Endothelial cell of umbilical vein (primary cell): Measurements from ENCODE around the gene CSMD2. TPM values are rescaled to one million over a fixed set of nuclear protein-coding genes. Genes with fewer than 3 reads are reported as not detected.

Experiments used
- BruUV-seq: library from RNA; stranded (reverse); fragments of 400-500 nt; replicated peaks from 2 replicates; lab custom pipeline; 2021; lab: Mats Ljungman, UMichigan
- CTCF ChIA-PET: fragments of 300-600, 350-600 bp; sonication (Branson Sonifier 250); formaldehyde crosslinking; loops from one replicate; lab custom pipeline; 2021; ENCODE audit warnings: antibody characterized with exemption, inconsistent platforms; lab: Charles Lee
- POLR2A ChIA-PET: fragments of 300-600, 350-600 bp; sonication (Branson Sonifier 250); formaldehyde crosslinking; loops from one replicate; lab custom pipeline; 2021; ENCODE audit warnings: antibody characterized with exemption, inconsistent platforms; lab: Charles Lee
- DNase-seq: peaks from one replicate; pipeline ENCODE4 v3.0.0-alpha.2; 2011; ENCODE audit warnings: low read depth, low spot score
- FAIRE-seq: peaks from 2 replicates; lab custom pipeline; 2011; peaks lifted over from hg19 to GRCh38; lab: Jason Lieb, UNC
- H2AFZ ChIP-seq: 2 replicates; pipeline ENCODE4 v1.6.0; 2012; ENCODE audit warnings: low read depth, low read length, control low read depth, inconsistent platforms
- H3K27ac ChIP-seq: 2 replicates; pipeline ENCODE4 v1.5.1; 2011; ENCODE audit warnings: low read depth, mild to moderate bottlenecking, control low read depth, low read length, moderate library complexity; ENCODE audit not compliant: insufficient read depth
- H3K27me3 ChIP-seq, 2 experiments: 2 replicates each; pipeline versions ENCODE4 v1.6.0 to v1.6.1; 2011; ENCODE audit warnings: low read length in 2 of 2, mixed read lengths in 1 of 2; ENCODE audit not compliant: control insufficient read depth in 2 of 2, insufficient read depth in 2 of 2
- H3K36me3 ChIP-seq, 2 experiments: 2 replicates in 1 of 2; 3 replicates in 1 of 2; pipeline ENCODE4 v1.5.1; 2011; ENCODE audit warnings: low read length in 2 of 2, mild to moderate bottlenecking in 1 of 2, moderate library complexity in 1 of 2; ENCODE audit not compliant: control insufficient read depth in 2 of 2, insufficient read depth in 2 of 2; ENCODE audit errors: extremely low read depth in 1 of 2
- H3K4me1 ChIP-seq: 3 replicates; pipeline ENCODE4 v1.5.1; 2011; ENCODE audit warnings: mild to moderate bottlenecking, low read length; ENCODE audit not compliant: control insufficient read depth, insufficient read depth; ENCODE audit errors: extremely low read depth
- H3K4me2 ChIP-seq: 2 replicates; pipeline ENCODE4 v1.6.1; 2011; ENCODE audit warnings: low read length, control low read depth, mixed read lengths; ENCODE audit not compliant: insufficient read depth
- H3K4me3 ChIP-seq, 3 experiments: fragments of 200-600 bp in 1 of 3; sonication (generic), shearing (Covaris generic) in 1 of 3; replicated peaks in 1 of 3; 2 replicates each; pipeline ENCODE4 v1.5.1; 2011 to 2016; ENCODE audit warnings: control low read depth in 3 of 3, low read length in 3 of 3, mild to moderate bottlenecking in 2 of 3, inconsistent platforms in 1 of 3, low read depth in 1 of 3, moderate library complexity in 1 of 3; ENCODE audit not compliant: insufficient read depth in 1 of 3
- H3K79me2 ChIP-seq: 2 replicates; pipeline ENCODE4 v1.6.0; 2012; ENCODE audit warnings: low read length, inconsistent platforms; ENCODE audit not compliant: control insufficient read depth, insufficient read depth
- H3K9ac ChIP-seq: replicated peaks from 2 replicates; pipeline ENCODE3; 2011; ENCODE audit warnings: low read length, control low read depth; ENCODE audit not compliant: insufficient read depth; ENCODE audit errors: extremely low read depth
- H3K9me1 ChIP-seq: replicated peaks from 3 replicates; pipeline ENCODE4 v1.6.0; 2011; ENCODE audit warnings: mild to moderate bottlenecking, low read length; ENCODE audit not compliant: control insufficient read depth, insufficient read depth; ENCODE audit errors: extremely low read depth
- H3K9me3 ChIP-seq: replicated peaks from 2 replicates; pipeline ENCODE4 v1.5.1; 2012; ENCODE audit warnings: low read length, inconsistent platforms; ENCODE audit not compliant: control insufficient read depth, insufficient read depth
- H4K20me1 ChIP-seq: replicated peaks from 2 replicates; pipeline ENCODE3; 2011; ENCODE audit warnings: mild to moderate bottlenecking, low read length; ENCODE audit not compliant: control insufficient read depth, insufficient read depth; ENCODE audit errors: extremely low read depth
- EZH2 ChIP-seq: IDR thresholded peaks from 2 replicates; pipeline ENCODE4 v1.6.1; 2012; ENCODE audit warnings: borderline replicate concordance, low read depth, mild to moderate bottlenecking, moderate library complexity, low read length, inconsistent platforms; ENCODE audit not compliant: severe bottlenecking
- FOS ChIP-seq: IDR thresholded peaks from 2 replicates; pipeline ENCODE4 v1.6.1; 2011; ENCODE audit warnings: mild to moderate bottlenecking, low read length, moderate library complexity, borderline replicate concordance; ENCODE audit not compliant: insufficient read depth
- GATA2 ChIP-seq: IDR thresholded peaks from 2 replicates; pipeline ENCODE4 v1.7.0; 2011; ENCODE audit warnings: low read depth, mild to moderate bottlenecking, moderate library complexity, mixed read lengths, low read length; ENCODE audit not compliant: insufficient read length, insufficient read depth
- JUN ChIP-seq: IDR thresholded peaks from 2 replicates; pipeline ENCODE4 v1.6.1; 2011; ENCODE audit warnings: borderline replicate concordance, low read depth; ENCODE audit not compliant: insufficient read length, insufficient read depth
- MYC ChIP-seq: IDR thresholded peaks from one replicate; pipeline ENCODE4 v1.6.1; 2011; ENCODE audit warnings: mild to moderate bottlenecking, low read depth, low read length
- POLR2A ChIP-seq: IDR thresholded peaks from 2 replicates; pipeline ENCODE4 v1.6.1; 2012; ENCODE audit warnings: low read depth, mild to moderate bottlenecking, control low read depth, low read length
- POLR2AphosphoS5 ChIP-seq: IDR thresholded peaks from 2 replicates; pipeline ENCODE4 v1.6.1; 2012; ENCODE audit warnings: low read depth, mild to moderate bottlenecking, control low read depth, low read length, moderate library complexity; ENCODE audit not compliant: insufficient read depth
- dilution Hi-C: fragments of 300-500 bp; cut with MboI; formaldehyde crosslinking; loops from one replicate; pipeline ENCODE4 v1.15.0; 2019; ENCODE audit warnings: low sequenced_read_pairs; ENCODE audit not compliant: extremely low pct_ligation_motif_present
- intact Hi-C: fragments of 100-400 bp; cut with micrococcal nuclease; formaldehyde crosslinking; loops from one replicate; pipeline ENCODE4 v1.10.0; 2022
- polyA plus RNA-seq, 4 experiments: library from polyadenylated mRNA; depleted of rRNA in 3 of 4; stranded (reverse) in 3 of 4; unstranded in 1 of 4; fragments of >200 nt; gene quantifications; 2 replicates each; pipeline versions ENCODE4 v1.2.1 to v1.2.3, GENCODE V29; 2011 to 2012; ENCODE audit warnings: missing spikeins in 1 of 4
- total RNA-seq: library from RNA; stranded (reverse); gene quantifications from 2 replicates; pipeline ENCODE4 v1.2.3, GENCODE V29; 2021
- TF ChIP-seq, protein P1 (sequence below): IDR thresholded peaks from 2 replicates; pipeline ENCODE4 v1.6.1; 2011; ENCODE audit not compliant: insufficient read depth, insufficient read length
- TF ChIP-seq, protein P2 (sequence below), 2 donors: IDR thresholded peaks; 1 replicate in 1 of 2; 2 replicates in 1 of 2; pipeline ENCODE4 v1.5.1; 2011; ENCODE audit warnings: low read length in 2 of 2, mild to moderate bottlenecking in 2 of 2, moderate library complexity in 2 of 2, control low read depth in 1 of 2, inconsistent platforms in 1 of 2, low read depth in 1 of 2; ENCODE audit not compliant: insufficient read depth in 1 of 2; ENCODE audit errors: extremely low read depth in 1 of 2

CSMD2 gene
- total and polyA plus RNA-seq, 2 donors (not counting 3 experiments of a cell fraction or from before 2014, with no cell fraction given), result under 0.01 TPM; not detected in 1

DNA sequence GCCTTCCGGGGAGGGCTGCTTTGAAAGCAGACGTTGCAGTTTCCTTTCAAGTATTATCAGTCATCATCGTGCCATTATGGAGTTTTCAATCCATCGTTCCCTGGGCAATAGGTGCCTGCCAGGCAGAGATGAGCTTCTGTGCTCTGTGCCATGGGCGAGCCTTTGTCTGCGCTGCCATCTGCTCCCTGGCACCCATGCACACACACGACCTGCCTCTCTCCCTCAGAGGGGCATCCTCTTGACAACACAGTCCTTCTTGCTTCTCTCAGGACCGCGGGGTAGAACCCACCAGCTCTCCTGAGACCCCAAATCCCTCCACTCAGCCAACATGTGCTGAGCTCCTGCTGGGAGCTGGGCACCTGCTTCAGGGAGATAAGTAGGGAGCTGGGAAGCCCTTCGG, 151.9 kb downstream of the CSMD2 start:
- Histone ChIP-seq H3K36me3 (no peaks in the 10 kb centered on the region), H3K4me1 (no peaks in the 10 kb centered on the region), H3K9ac (no peak overlapping the region), H3K4me2 (no peak overlapping the region), H3K27ac (no peak overlapping the region), H2AFZ (no peak overlapping the region), H4K20me1 (no peaks in the 10 kb centered on the region), H3K27me3 (no peaks in the 10 kb centered on the region), H3K4me3 (no peak overlapping the region), H3K79me2 (no peaks in the 10 kb centered on the region), H3K9me1 (no peaks in the 10 kb centered on the region), H3K9me3 (no peaks in the 10 kb centered on the region)
- intact Hi-C loops, result no loop called here
- CTCF ChIA-PET, result no interaction called here
- dilution Hi-C loops, result no loop called here
- POLR2A ChIA-PET, result no interaction called here
- FAIRE-seq, result no peak
- TF ChIP-seq POLR2A (no peak), GATA2 (no peak), JUN (no peak), POLR2AphosphoS5 (no peak), FOS (no peak), EZH2 (no peak)
- TF ChIP-seq, protein P1, sequence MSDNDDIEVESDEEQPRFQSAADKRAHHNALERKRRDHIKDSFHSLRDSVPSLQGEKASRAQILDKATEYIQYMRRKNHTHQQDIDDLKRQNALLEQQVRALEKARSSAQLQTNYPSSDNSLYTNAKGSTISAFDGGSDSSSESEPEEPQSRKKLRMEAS, result no peak
- no peak for DNase-seq
- no TSS peak for BruUV-seq

DNA sequence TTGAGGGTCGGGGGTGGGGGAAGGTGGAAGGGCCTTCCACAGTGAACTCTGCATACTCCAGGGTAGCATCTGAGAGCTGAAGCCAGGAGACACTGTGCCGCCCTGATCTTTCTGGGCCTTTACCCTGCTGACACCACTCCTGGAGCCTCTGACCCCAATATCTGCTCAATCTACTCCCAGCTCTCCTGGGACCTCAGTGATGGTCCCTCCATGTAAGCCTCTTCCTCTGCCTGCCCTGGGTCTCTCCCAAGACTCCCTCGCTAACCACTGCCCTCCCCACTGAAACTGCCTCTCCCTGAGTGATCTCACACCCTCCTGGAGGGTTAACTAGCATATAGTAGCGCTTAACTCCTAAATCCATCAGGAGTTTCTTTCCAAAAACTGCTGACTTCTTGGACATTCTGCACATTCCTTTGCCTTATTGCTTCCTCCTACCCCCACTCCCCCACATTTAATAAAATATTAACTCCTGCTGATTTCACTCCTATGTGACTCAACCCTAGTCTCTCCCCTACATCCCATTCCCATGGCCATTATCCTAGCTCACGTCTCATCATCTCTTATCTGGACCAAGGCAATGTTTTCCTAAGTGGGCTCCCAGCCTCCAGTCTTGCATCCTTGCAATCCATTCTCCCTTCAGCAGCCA, 155.6 kb downstream of the CSMD2 start:
- no peaks in the 10 kb centered on the region for H3K36me3 ChIP-seq
- no peaks in the 10 kb centered on the region for H4K20me1 ChIP-seq
- ChIA-PET CTCF (no interaction called here), POLR2A (no interaction called here)
- H3K27ac ChIP-seq, result no peak overlapping the region
- H2AFZ ChIP-seq, result no peak overlapping the region
- intact Hi-C loops (no loop called here), dilution Hi-C loops (no loop called here)
- H3K4me3 ChIP-seq, result no peak overlapping the region
- no peaks in the 10 kb centered on the region for H3K79me2 ChIP-seq
- no peak overlapping the region for H3K4me2 ChIP-seq
- no peaks in the 10 kb centered on the region for H3K9me1 ChIP-seq
- H3K9ac ChIP-seq, result no peak overlapping the region
- no peaks in the 10 kb centered on the region for H3K27me3 ChIP-seq
- FAIRE-seq, result no peak
- no TSS peak for BruUV-seq
- DNase-seq, result no peak
- H3K4me1 ChIP-seq, result no peaks in the 10 kb centered on the region
- no peak for TF ChIP-seq JUN
- TF ChIP-seq FOS, result no peak
- TF ChIP-seq POLR2A, result no peak
- TF ChIP-seq EZH2, result no peak
- TF ChIP-seq, protein P2, sequence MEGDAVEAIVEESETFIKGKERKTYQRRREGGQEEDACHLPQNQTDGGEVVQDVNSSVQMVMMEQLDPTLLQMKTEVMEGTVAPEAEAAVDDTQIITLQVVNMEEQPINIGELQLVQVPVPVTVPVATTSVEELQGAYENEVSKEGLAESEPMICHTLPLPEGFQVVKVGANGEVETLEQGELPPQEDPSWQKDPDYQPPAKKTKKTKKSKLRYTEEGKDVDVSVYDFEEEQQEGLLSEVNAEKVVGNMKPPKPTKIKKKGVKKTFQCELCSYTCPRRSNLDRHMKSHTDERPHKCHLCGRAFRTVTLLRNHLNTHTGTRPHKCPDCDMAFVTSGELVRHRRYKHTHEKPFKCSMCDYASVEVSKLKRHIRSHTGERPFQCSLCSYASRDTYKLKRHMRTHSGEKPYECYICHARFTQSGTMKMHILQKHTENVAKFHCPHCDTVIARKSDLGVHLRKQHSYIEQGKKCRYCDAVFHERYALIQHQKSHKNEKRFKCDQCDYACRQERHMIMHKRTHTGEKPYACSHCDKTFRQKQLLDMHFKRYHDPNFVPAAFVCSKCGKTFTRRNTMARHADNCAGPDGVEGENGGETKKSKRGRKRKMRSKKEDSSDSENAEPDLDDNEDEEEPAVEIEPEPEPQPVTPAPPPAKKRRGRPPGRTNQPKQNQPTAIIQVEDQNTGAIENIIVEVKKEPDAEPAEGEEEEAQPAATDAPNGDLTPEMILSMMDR (IDR thresholded peaks at IDR 0.05; ENCODE audit: extremely low read depth in 1 of 2, insufficient read depth in 1 of 2, low read depth in 1 of 2, low read length in 2 of 2), result no peak
- no peak for TF ChIP-seq POLR2AphosphoS5
- no peak for TF ChIP-seq GATA2
- TF ChIP-seq, protein P1, result no peak
- TF ChIP-seq MYC, result no peak
- H3K9me3 ChIP-seq, result no peaks in the 10 kb centered on the region
